Posterior cingulate gyrus (tissue), 11 donors: ENCODE results near the gene TMUB1.

ENCODE experiments used
- DNase-seq, 10 donors: peaks; one replicate each; pipeline versions ENCODE4 v3.0.0 to v3.0.0-alpha.2; 2020 to 2021; ENCODE audit warnings: mixed read lengths in 3 of 10
- intact Hi-C: fragments of 100-400 bp; cut with DNase I; formaldehyde crosslinking; loops from one replicate; pipeline ENCODE4 v1.15.1; 2023

TMUB1 gene

GRCh38 chr7:151122796-151123157 lies 39.5 kb upstream of the TMUB1 start:
- intact Hi-C loops: loop anchor here (5.0 to 10.0 kb wide), 3 partner anchors 40 to 182 kb away; partner anchors contain the start of genes FASTK, SMARCD3 and TMUB1
- no peak for DNase-seq

- intact Hi-C loops: loop anchor here (5.0 to 10.0 kb wide), 3 partner anchors 40 to 183 kb away; partner anchors contain the start of genes FASTK, SMARCD3 and TMUB1
- peak in 4 of 10 donors; percentile 48 to 92 (median 72) for DNase-seq
Measured at GRCh38 chr7:151122276-151122675, 39.0 kb upstream of the TMUB1 start.

GRCh38 chr7:151121380-151122170 lies 38.3 kb upstream of the TMUB1 start:
- intact Hi-C loops: loop anchor here (5.0 to 10.0 kb wide), 3 partner anchors 39 to 183 kb away; partner anchors contain the start of genes FASTK, SMARCD3 and TMUB1
- DNase-seq: no peak

GRCh38 chr7:151120896-151121295 lies 37.6 kb upstream of the TMUB1 start:
- intact Hi-C loops: loop anchor here (5.0 to 10.0 kb wide), 3 partner anchors 39 to 184 kb away; partner anchors contain the start of genes FASTK, SMARCD3 and TMUB1
- peak in 4 of 10 donors; percentile 48 to 82 (median 52) for DNase-seq

- peak in 8 of 10 donors; percentile 71 to 97 (median 85) for DNase-seq
- intact Hi-C loops: loop anchor here (5.0 to 10.0 kb wide), 3 partner anchors 38 to 185 kb away; partner anchors contain the start of genes FASTK, SMARCD3 and TMUB1
Measured at GRCh38 chr7:151119902-151120301, 36.6 kb upstream of the TMUB1 start.

GRCh38 chr7:151119055-151119415 lies 35.7 kb upstream of the TMUB1 start:
- DNase-seq: no peak
- intact Hi-C loops: no loop called here

- DNase-seq: peak in 1 of 10 donors; percentile 74
- intact Hi-C loops: no loop called here
Measured at GRCh38 chr7:151118108-151119054, 35.1 kb upstream of the TMUB1 start.

GRCh38 chr7:151117565-151117964 lies 34.3 kb upstream of the TMUB1 start:
- no peak for DNase-seq
- intact Hi-C loops: no loop called here

- intact Hi-C loops: no loop called here
- no peak for DNase-seq
Measured at GRCh38 chr7:151116603-151117440, 33.5 kb upstream of the TMUB1 start.

- DNase-seq: peak in 1 of 10 donors; percentile 75
- intact Hi-C loops: no loop called here
Measured at GRCh38 chr7:151115836-151116418, 32.6 kb upstream of the TMUB1 start.

GRCh38 chr7:151115121-151115835 lies 32.0 kb upstream of the TMUB1 start:
- intact Hi-C loops: no loop called here
- DNase-seq: peak in 1 of 10 donors; percentile 81

- peak in 1 of 10 donors; percentile 78 for DNase-seq
Measured at GRCh38 chr7:151114151-151115090, 31.1 kb upstream of the TMUB1 start.

GRCh38 chr7:151113344-151114150 lies 30.3 kb upstream of the TMUB1 start:
- peak in 1 of 10 donors; percentile 49 for DNase-seq
- intact Hi-C loops: loop anchor here (5.0 kb wide), 1 partner anchor 36 kb away; no protein-coding TSS in a partner anchor

More at GRCh38 chr7:151114151-151115090, 31.1 kb upstream of the TMUB1 start:
- intact Hi-C loops: loop anchor here (5.0 kb wide), 1 partner anchor 37 kb away; no protein-coding TSS in a partner anchor

- peak; percentile 60 to 97 (median 84) for DNase-seq
- intact Hi-C loops: loop anchor here (1.0 to 5.0 kb wide), 2 partner anchors 34 to 98 kb away; no protein-coding TSS in a partner anchor
Measured at GRCh38 chr7:151110941-151111645, 27.8 kb upstream of the TMUB1 start.

GRCh38 chr7:151110236-151110940 lies 27.1 kb upstream of the TMUB1 start:
- intact Hi-C loops: loop anchor here (5.0 kb wide), 1 partner anchor 33 kb away; no protein-coding TSS in a partner anchor
- DNase-seq: no peak
